C4-2B (cell line): ENCODE measurements around the gene RNF144B.

Experiments used
- CTCF ChIP-seq: fragments of 450-650 bp; conservative IDR thresholded peaks from 2 replicates; pipeline ENCODE4 v1.5.1; 2017; ENCODE audit warnings: mild to moderate bottlenecking
- ZFX ChIP-seq: fragments of 450-650 bp; IDR thresholded peaks from 2 replicates; pipeline ENCODE4 v1.6.1; 2017

- TF ChIP-seq CTCF: no peak
- TF ChIP-seq ZFX: no peak
These were observed 104.3 kb downstream of the RNF144B start for GRCh38 chr6:18491308-18492045.
